Ishikawa (cell line): Measurements from ENCODE around the gene SGPP2.

Experiments
- CEBPB ChIP-seq: IDR thresholded peaks from 2 replicates; pipeline ENCODE4 v1.6.1; 2012
- CREB1 ChIP-seq: IDR thresholded peaks from 2 replicates; pipeline ENCODE4 v1.6.1; 2012; ENCODE audit warnings: low read depth
- EGR1 ChIP-seq: IDR thresholded peaks from 2 replicates; pipeline ENCODE4 v1.6.1; 2012
- EP300 ChIP-seq: IDR thresholded peaks from 2 replicates; pipeline ENCODE4 v1.6.1; 2012; ENCODE audit warnings: borderline replicate concordance
- FOXM1 ChIP-seq: IDR thresholded peaks from 2 replicates; pipeline ENCODE4 v1.6.1; 2012; ENCODE audit warnings: low read depth, borderline replicate concordance
- MAX ChIP-seq: IDR thresholded peaks from 2 replicates; pipeline ENCODE4 v1.6.1; 2012
- NFIC ChIP-seq: IDR thresholded peaks from 2 replicates; pipeline ENCODE4 v1.6.1; 2012
- RAD21 ChIP-seq: IDR thresholded peaks from 2 replicates; pipeline ENCODE4 v1.6.1; 2012; ENCODE audit warnings: low read depth
- REST ChIP-seq: IDR thresholded peaks from 2 replicates; pipeline ENCODE4 v1.6.1; 2012; ENCODE audit warnings: low read depth, mild to moderate bottlenecking
- TAF1 ChIP-seq: IDR thresholded peaks from 2 replicates; pipeline ENCODE4 v1.6.1; 2012; ENCODE audit warnings: low read depth, mild to moderate bottlenecking
- TCF12 ChIP-seq: IDR thresholded peaks from 2 replicates; pipeline ENCODE4 v1.6.1; 2012; ENCODE audit warnings: low read depth
- TEAD4 ChIP-seq: IDR thresholded peaks from 2 replicates; pipeline ENCODE4 v1.6.1; 2012
- USF1 ChIP-seq: IDR thresholded peaks from 2 replicates; pipeline ENCODE4 v1.6.1; 2012
- YY1 ChIP-seq: IDR thresholded peaks from 2 replicates; pipeline ENCODE4 v1.6.1; 2012; ENCODE audit warnings: low read depth
- ZBTB7A ChIP-seq: IDR thresholded peaks from 2 replicates; pipeline ENCODE4 v1.6.1; 2012; ENCODE audit warnings: low read depth

SGPP2 gene

GRCh38 chr2:222424276-222424728 is at the start of gene SGPP2:
TSS of gene SGPP2 (plus strand) at chr2:222424543. CDS start at chr2:222424603, 60 bp downstream.
- TF ChIP-seq EP300 (no peak), CEBPB (peak; percentile 96), REST (no peak), ZBTB7A (no peak)

- no peak for TF ChIP-seq YY1
- no peak for TF ChIP-seq TAF1
- no peak for TF ChIP-seq EGR1
Observed at GRCh38 chr2:222375798-222376197, 48.5 kb upstream of the SGPP2 start.

GRCh38 chr2:222380456-222380855 is 43.9 kb upstream of the SGPP2 start:
- TF ChIP-seq CEBPB (no peak), FOXM1 (no peak), TAF1 (no peak), USF1 (no peak), EP300 (no peak), CREB1 (no peak), TEAD4 (no peak), NFIC (no peak), MAX (no peak), REST (no peak), ZBTB7A (no peak), YY1 (no peak), RAD21 (no peak), TCF12 (no peak), EGR1 (no peak)

GRCh38 chr2:222381566-222381965 is 42.8 kb upstream of the SGPP2 start:
- TF ChIP-seq YY1 (no peak), RAD21 (no peak), CEBPB (no peak), TCF12 (no peak), REST (no peak), FOXM1 (no peak), MAX (no peak), EP300 (no peak), CREB1 (no peak), TAF1 (no peak), TEAD4 (no peak), USF1 (no peak), EGR1 (no peak), ZBTB7A (no peak), NFIC (no peak)

GRCh38 chr2:222383255-222383654 is 41.1 kb upstream of the SGPP2 start:
- TF ChIP-seq RAD21, result no peak
- TF ChIP-seq CEBPB, result peak; percentile 24; the same call in 1 of the 2 replicates
- TF ChIP-seq NFIC, result no peak
- no peak for TF ChIP-seq TAF1
